ENCODE data around the gene FCHO1. TPM values are rescaled to one million over a fixed set of nuclear protein-coding genes. Genes with fewer than 3 reads are reported as not detected.

FCHO1 gene, protein sequence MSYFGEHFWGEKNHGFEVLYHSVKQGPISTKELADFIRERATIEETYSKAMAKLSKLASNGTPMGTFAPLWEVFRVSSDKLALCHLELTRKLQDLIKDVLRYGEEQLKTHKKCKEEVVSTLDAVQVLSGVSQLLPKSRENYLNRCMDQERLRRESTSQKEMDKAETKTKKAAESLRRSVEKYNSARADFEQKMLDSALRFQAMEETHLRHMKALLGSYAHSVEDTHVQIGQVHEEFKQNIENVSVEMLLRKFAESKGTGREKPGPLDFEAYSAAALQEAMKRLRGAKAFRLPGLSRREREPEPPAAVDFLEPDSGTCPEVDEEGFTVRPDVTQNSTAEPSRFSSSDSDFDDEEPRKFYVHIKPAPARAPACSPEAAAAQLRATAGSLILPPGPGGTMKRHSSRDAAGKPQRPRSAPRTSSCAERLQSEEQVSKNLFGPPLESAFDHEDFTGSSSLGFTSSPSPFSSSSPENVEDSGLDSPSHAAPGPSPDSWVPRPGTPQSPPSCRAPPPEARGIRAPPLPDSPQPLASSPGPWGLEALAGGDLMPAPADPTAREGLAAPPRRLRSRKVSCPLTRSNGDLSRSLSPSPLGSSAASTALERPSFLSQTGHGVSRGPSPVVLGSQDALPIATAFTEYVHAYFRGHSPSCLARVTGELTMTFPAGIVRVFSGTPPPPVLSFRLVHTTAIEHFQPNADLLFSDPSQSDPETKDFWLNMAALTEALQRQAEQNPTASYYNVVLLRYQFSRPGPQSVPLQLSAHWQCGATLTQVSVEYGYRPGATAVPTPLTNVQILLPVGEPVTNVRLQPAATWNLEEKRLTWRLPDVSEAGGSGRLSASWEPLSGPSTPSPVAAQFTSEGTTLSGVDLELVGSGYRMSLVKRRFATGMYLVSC
- polyA plus RNA-seq (ENCODE audit: insufficient read length) = 1.2 TPM

GRCh38 chr19:17751103-17751911 is at the start of gene FCHO1:
FCHO1 (plus strand) TSS chr19:17751477; CDS start chr19:17755165, 3,688 bp downstream.
- DNase-seq = no peak

DNA sequence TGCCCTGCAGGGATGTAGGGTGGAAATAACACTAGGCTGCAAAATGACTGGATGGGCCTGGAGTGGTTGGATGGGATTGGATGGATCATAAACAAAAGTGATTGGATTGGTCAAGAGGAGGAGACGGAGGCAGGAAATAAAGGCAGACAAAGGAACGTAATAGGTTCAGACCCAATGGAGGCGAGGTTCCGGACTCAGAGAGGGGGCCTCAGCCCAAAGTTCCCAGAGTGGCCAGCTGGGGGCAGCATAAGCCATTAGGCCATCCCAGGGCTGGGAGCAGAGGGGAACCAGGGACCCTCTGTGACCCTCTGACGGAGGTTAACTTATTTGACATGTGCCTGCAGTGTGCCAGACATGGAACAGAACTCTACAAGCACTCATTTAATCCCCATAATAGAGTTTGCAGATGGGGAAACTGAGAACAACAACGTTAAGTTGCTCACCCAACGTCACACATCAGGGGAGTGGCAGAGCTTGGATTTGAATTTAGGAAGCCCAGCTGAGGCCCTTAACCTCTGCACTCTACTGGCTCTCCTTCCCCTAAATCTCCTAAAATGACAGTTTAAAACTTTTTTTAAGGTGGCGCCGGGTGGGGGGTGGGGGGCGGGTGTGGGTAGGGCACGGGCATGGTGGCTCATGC is 47.3 kb upstream of the FCHO1 start:
- no peak for DNase-seq

DNA sequence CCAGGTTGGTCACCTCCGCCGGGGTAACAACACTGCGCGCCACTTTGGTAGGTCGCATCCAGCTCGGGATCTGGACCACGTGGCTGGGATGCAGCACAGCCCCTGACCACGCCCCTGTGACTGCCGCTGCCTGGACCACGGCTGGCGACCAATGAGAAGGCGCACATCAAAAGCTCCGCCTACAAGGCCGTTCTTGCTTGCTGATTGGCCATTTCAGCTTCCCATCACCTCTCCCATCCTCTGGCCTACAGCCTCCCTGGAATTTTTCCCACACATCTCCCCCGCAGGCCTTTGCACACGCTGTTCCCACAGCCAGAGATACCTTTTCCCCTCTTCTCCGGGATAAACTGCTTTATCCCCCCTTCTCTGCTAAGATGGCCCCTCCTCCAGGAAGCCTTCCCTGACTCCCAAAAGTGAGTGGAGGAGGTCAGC is 44.5 kb upstream of the FCHO1 start:
- no peak for DNase-seq

GRCh38 chr19:17711851-17712250 is 39.4 kb upstream of the FCHO1 start:
- no peak for DNase-seq

GRCh38 chr19:17716309-17716929 is 34.9 kb upstream of the FCHO1 start:
- no peak for DNase-seq

GRCh38 chr19:17718550-17718946 is 32.7 kb upstream of the FCHO1 start:
- DNase-seq = no peak

DNA sequence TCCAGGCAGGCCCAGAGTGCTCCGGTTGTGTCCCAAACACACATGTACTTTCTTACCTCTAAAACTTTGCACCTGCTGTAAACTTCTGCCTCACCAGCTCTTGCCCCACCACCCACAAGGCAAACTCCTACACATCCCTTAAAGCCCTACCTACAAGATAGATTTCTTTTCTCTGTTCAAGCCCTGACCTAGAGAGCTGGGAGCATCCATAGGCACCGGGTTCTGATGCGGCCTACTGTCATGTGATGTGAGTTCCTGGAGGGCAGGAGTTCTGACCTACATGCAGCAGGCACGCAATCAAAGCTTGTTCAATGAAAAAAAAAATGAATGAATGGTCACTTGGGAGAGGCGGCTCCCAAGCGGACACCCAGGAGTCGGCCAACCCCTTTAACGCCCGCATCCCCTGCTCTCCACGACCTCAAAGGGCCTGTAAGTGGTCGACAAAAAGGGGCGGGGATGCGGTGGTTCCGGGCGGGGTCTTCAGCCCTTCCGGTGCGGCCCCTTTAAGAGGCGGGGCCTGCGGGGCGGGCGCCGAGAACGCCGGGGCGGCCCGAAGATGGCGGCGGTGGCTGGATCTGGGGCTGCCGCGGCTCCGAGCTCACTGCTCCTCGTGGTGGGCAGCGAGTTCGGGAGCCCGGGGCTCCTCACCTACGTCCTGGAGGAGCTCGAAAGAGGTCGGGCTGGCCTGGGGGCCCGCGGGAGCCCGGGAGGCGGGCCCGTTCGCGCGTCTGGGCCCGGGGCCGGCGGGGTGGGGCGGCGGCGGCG is 32.1 kb upstream of the FCHO1 start, which contains the start of gene MAP1S:
MAP1S (plus strand) TSS at position 534 of the 765 bp plus-strand sequence; CDS start at position 557, 23 bp downstream.
- DNase-seq = peak; percentile 51

DNA sequence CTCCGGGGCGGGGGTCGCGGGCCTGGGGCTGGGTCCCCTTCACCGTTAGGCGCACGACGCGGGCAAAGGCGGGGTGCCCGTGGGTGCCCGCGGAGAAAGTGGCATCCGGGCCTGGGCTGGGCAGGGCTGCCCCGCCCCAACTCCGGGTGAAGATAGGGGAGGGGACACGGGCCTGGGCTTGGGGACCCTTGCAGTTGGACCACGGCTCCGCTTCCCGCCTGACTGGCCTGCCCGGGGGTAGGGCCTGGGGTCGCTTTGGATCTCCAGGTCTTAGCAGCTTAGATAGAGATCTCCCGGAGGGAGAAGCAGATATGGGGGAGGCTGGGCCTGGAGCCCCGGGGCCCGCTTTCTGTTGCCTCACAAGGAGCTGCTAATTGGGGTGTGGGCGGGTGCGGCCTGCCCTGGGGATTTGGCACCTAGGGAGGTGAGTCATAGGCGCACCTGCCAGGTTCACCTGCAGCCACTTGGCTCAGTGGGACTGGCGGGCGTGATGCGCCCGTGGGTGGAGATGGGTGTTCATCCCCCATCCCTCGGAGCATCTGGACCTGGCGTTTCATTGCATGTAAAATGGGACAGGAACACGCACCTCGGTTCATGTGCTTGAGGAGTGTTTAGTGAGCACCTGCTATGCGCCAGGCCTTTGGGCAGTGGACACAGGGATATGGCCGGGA is 31.4 kb upstream of the FCHO1 start:
- DNase-seq = no peak

- no peak for DNase-seq
Measured at GRCh38 chr19:17720440-17720839, 30.8 kb upstream of the FCHO1 start.

DNA sequence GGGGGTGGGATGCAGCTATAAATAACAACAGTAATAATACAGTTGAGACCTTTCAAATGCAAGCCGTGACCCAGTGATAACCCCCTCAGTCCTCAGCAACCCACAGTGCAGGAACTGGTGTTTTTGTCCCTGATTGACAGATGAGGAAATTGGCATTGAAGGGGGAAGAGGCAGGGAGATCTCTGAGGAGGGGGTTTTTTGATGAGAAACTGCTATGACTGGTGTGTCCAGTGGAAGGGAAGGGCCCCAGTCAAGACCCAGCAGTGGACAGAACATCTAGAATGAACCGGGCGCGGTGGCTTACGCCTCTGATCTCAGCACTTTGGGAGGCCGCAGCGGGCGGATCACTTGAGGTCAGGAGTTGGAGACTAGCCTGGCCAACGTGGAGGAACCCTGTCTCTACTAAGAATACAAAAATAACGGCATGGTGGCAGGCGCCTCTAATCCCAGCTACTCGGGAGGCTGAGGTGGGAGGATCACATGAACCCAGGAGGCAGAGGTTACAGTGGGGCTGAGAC is 30.1 kb upstream of the FCHO1 start:
- no peak for DNase-seq

DNA sequence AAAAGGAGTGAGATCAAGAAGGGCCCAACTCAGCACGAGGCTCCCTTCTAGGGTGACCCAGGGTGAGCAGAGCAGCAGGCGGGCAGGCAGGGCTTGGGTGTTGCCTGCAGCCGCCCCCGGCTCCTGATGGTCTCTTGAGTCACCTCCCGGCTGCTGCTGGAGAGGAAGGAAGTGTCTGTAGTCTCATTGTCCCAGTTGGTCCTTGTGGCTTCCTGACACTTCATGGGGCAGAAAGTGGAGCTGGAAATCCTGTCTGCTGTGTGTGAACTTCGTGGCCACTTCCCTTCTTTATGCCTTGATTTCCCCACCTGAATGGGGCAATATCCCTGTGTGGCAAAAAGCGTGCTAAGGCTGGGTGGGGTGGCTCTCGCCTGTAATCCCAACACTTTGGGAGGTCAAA is 29.5 kb upstream of the FCHO1 start:
- DNase-seq = no peak

- no peak for DNase-seq
Measured at GRCh38 chr19:17722655-17723240, 28.5 kb upstream of the FCHO1 start.

GRCh38 chr19:17724655-17725054 is 26.6 kb upstream of the FCHO1 start:
- no peak for DNase-seq

GRCh38 chr19:17725422-17726078 is 25.7 kb upstream of the FCHO1 start:
- DNase-seq = no peak

- no peak for DNase-seq
Measured at GRCh38 chr19:17726136-17726741, 25.0 kb upstream of the FCHO1 start.

DNA sequence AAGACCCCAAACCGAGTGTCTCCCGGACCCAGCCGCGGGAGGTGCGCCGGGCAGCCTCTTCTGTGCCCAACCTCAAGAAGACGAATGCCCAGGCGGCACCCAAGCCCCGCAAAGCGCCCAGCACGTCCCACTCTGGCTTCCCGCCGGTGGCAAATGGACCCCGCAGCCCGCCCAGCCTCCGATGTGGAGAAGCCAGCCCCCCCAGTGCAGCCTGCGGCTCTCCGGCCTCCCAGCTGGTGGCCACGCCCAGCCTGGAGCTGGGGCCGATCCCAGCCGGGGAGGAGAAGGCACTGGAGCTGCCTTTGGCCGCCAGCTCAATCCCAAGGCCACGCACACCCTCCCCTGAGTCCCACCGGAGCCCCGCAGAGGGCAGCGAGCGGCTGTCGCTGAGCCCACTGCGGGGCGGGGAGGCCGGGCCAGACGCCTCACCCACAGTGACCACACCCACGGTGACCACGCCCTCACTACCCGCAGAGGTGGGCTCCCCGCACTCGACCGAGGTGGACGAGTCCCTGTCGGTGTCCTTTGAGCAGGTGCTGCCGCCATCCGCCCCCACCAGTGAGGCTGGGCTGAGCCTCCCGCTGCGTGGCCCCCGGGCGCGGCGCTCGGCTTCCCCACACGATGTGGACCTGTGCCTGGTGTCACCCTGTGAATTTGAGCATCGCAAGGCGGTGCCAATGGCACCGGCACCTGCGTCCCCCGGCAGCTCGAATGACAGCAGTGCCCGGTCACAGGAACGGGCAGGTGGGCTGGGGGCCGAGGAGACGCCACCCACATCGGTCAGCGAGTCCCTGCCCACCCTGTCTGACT is 24.1 kb upstream of the FCHO1 start:
- DNase-seq = no peak

GRCh38 chr19:17727843-17728242 is 23.4 kb upstream of the FCHO1 start:
- no peak for DNase-seq

DNA sequence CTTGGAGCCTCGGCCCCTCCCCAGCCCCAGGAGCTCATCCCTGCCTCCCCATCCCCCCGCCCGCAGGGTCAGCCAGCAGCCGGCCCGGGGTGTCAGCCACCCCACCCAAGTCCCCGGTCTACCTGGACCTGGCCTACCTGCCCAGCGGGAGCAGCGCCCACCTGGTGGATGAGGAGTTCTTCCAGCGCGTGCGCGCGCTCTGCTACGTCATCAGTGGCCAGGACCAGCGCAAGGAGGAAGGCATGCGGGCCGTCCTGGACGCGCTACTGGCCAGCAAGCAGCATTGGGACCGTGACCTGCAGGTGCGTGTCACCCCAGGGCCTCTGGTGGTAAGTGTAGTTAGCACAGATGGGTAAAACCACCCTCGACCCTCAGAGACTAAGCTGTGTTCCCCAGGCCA is 18.1 kb upstream of the FCHO1 start:
- no peak for DNase-seq
